ENCODE results near the gene DLGAP1. TPM values are rescaled to one million over a fixed set of nuclear protein-coding genes. Genes with fewer than 3 reads are reported as not detected.

The DLGAP1 gene
- total RNA-seq, 1 experiment from 2014 or later = 0.39 TPM

DNA sequence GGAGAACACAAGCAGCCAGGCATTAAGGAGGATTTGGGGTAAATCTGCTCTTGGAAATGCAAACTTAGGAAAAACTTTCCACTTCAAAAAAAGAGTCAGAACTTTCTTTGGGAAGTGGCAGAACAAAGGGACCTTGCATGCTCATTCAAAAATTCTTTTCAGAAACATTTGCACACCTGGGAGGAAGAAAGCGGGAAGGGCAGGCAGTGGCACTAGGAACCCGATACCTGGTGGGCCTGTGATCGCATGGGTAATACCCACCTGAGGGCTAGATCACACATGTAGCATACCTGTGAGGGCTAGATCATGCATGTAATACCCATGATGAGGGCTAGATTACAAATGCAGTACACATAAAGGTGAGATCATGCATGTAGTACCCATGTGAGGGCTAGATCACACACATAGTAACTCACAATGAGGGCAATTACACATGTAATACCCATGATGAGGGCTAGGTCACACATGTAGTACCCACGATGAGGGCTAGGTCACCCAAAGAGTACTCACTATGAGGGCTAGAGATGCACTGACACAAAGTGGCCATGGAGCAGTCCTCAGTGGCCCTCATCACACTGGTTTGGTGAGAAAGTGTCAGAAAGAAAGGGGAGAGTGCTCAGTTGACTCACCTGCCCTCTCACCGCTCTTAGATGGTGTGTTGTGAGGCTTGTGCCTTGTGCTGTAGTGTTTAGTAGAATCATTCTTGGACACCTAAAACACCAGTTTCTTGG lies 212.5 kb downstream of the DLGAP1 start:
- Histone ChIP-seq H3K27ac (ENCODE audit: low read depth, low read length) (no peak overlapping the region), H3K4me3 (replicated peaks in 1 of 2; ENCODE audit: low read depth in 1 of 2, low read length in 2 of 2) (no peak overlapping the region), H3K79me2 (ENCODE audit: insufficient read depth, low read length) (no peaks in the 10 kb centered on the region), H3K4me1 (ENCODE audit: control insufficient read depth in 1 of 2, insufficient read depth in 2 of 2, low read length in 2 of 2) (no peaks in the 10 kb centered on the region), H3K9ac (ENCODE audit: low read length) (no peak overlapping the region), H3K9me2 (ENCODE audit: insufficient read depth) (no peaks in the 10 kb centered on the region), H4K20me1 (ENCODE audit: insufficient read depth) (no peaks in the 10 kb centered on the region; the same call in 1 of the 2 replicates), H2AFZ (ENCODE audit: low read depth, low read length, poor library complexity, severe bottlenecking) (no peak overlapping the region), H3K4me2 (ENCODE audit: low read length) (no peak overlapping the region), H3K9me3 (ENCODE audit: control insufficient read depth in 1 of 2, insufficient read depth in 1 of 2, low read depth in 1 of 2, low read length in 2 of 2) (peaks cover 0 to 14% of the 10 kb centered on the region in 2 experiments; a peak in 1 of 4 replicates), H3K27me3 (ENCODE audit: insufficient read depth, low read length) (no peaks in the 10 kb centered on the region), H3K36me3 (ENCODE audit: control insufficient read depth in 1 of 2, insufficient read depth in 2 of 2, low read length in 2 of 2) (no peaks in the 10 kb centered on the region)
- CTCF ChIA-PET = no interaction called here
- ATAC-seq (no peak), DNase-seq (ENCODE audit: low read depth, low spot score) (no peak)
- RAD21 ChIA-PET (ENCODE audit: low non-redundant PET in 1 of 2, low total read pairs in 2 of 2, uncharacterized antibody in 2 of 2, unreplicated experiment in 2 of 2) = no interaction called here
- intact Hi-C loops (cut with micrococcal nuclease) = loop anchor here (10.0 kb wide), 1 partner anchor 58 kb away; no protein-coding TSS in a partner anchor
- no peak for TF ChIP-seq CBX3 (IDR thresholded peaks at IDR 0.05; ENCODE audit: low read depth)
- TF ChIP-seq TCF7L2 (IDR thresholded peaks at IDR 0.05; ENCODE audit: borderline replicate concordance, extremely low read depth, insufficient read depth, insufficient read length) = no peak
- no peak for TF ChIP-seq RAD21 (IDR thresholded peaks at IDR 0.05; ENCODE audit: low read depth)
- TF ChIP-seq EZH2phosphoT487 (IDR thresholded peaks at IDR 0.05; ENCODE audit: borderline replicate concordance) = no peak
- POLR2A ChIA-PET = no interaction called here
- no TSS peak for BruUV-seq (replicated peaks)

DNA sequence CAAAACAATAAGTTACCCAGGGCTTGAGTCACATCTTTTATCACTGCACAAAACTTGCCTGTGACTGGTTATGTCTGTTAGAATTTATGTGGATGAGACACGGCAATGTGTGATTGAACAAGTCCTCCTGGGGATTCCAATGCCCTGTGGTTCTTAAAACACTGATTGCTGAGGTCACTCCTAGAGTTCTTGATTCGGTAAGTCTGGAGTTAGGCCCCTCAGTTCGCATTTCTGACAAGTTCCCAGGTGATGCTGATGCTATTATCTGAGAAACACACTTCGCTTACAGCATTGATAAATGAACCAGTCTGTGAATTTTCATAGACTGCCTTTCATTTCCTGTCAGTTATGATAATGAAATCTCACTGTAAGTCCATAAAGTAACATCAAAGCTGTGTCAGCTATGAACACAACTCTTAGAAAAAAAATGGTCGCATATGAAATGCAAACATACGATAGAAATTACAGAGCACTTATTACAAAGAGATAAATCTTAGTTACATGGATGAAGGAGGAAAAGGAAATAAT lies 214.0 kb downstream of the DLGAP1 start:
- Histone ChIP-seq H3K27ac (ENCODE audit: low read depth, low read length) (no peak overlapping the region), H4K20me1 (ENCODE audit: insufficient read depth) (no peaks in the 10 kb centered on the region; the same call in 1 of the 2 replicates), H3K4me3 (replicated peaks in 1 of 2; ENCODE audit: low read depth in 1 of 2, low read length in 2 of 2) (no peak overlapping the region), H3K79me2 (ENCODE audit: insufficient read depth, low read length) (no peaks in the 10 kb centered on the region), H3K36me3 (ENCODE audit: control insufficient read depth in 1 of 2, insufficient read depth in 2 of 2, low read length in 2 of 2) (no peaks in the 10 kb centered on the region), H3K27me3 (ENCODE audit: insufficient read depth, low read length) (no peaks in the 10 kb centered on the region), H3K4me2 (ENCODE audit: low read length) (no peak overlapping the region), H3K9me3 (ENCODE audit: control insufficient read depth in 1 of 2, insufficient read depth in 1 of 2, low read depth in 1 of 2, low read length in 2 of 2) (peaks cover 0 to 16% of the 10 kb centered on the region in 2 experiments; a peak in 1 of 4 replicates), H3K4me1 (ENCODE audit: control insufficient read depth in 1 of 2, insufficient read depth in 2 of 2, low read length in 2 of 2) (no peaks in the 10 kb centered on the region), H3K9me2 (ENCODE audit: insufficient read depth) (no peaks in the 10 kb centered on the region), H3K9ac (ENCODE audit: low read length) (no peak overlapping the region), H2AFZ (ENCODE audit: low read depth, low read length, poor library complexity, severe bottlenecking) (no peak overlapping the region)
- TF ChIP-seq POLR2A (IDR thresholded peaks at IDR 0.05; ENCODE audit: borderline replicate concordance, extremely low read depth, insufficient read depth, insufficient read length) (no peak), CEBPB (IDR thresholded peaks at IDR 0.05; ENCODE audit: low read depth) (no peak), SIN3A (IDR thresholded peaks at IDR 0.05; ENCODE audit: low read depth) (no peak), JUND (IDR thresholded peaks at IDR 0.05) (no peak)
- TF ChIP-seq, protein P1, sequence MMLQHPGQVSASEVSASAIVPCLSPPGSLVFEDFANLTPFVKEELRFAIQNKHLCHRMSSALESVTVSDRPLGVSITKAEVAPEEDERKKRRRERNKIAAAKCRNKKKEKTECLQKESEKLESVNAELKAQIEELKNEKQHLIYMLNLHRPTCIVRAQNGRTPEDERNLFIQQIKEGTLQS (IDR thresholded peaks at IDR 0.05) = no peak
- ChIA-PET RAD21 (ENCODE audit: low non-redundant PET in 1 of 2, low total read pairs in 2 of 2, uncharacterized antibody in 2 of 2, unreplicated experiment in 2 of 2) (no interaction called here), POLR2A (no interaction called here), CTCF (no interaction called here)
- DNase-seq (ENCODE audit: low read depth, low spot score) = no peak
- intact Hi-C loops (cut with micrococcal nuclease) = loop anchor here (10.0 kb wide), 1 partner anchor 56 kb away; no protein-coding TSS in a partner anchor
- ATAC-seq = no peak
- BruUV-seq (replicated peaks) = no TSS peak

Data from HCT116 (cell line).